ENCODE results near the gene PRCC.
A peak's percentile ranks its signal among the peaks of the same experiment; 100 is the strongest.

Gene PRCC

DNA sequence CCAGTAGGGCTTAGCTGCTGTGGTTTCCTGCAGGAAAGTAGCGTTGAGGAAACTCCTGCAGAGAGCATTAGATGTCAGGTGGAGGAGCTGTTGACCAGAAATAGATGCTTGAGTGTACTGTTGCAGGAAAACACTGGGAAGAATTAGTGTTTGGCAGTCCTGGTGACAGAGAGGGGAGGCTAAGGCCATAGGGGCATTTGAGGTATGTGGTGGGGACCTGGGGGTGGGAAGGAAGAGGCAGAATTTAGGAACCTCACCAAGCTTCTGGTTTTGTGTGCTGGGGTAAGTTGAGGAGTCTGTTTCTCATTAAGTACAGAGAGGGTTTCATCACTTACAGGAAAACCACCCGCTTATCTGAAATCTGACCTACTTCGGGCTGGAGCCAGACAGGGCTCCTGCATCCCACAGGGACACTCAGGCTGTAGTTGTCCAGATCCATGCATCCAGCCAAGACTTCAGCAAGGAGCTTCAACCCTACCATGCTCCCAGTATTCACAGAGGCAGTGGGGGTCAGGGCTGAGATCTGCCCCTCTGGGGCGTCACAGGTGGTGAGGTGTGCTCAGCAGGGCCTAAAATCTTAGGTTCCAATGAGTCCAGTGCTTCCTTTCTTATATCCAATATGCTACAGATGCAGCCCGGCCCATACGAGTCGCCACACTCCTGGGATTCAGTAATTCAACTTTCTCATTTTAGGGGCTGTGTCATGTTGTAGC is 34.2 kb downstream of the PRCC start:
- peak; percentile 55 for DNase-seq

DNA sequence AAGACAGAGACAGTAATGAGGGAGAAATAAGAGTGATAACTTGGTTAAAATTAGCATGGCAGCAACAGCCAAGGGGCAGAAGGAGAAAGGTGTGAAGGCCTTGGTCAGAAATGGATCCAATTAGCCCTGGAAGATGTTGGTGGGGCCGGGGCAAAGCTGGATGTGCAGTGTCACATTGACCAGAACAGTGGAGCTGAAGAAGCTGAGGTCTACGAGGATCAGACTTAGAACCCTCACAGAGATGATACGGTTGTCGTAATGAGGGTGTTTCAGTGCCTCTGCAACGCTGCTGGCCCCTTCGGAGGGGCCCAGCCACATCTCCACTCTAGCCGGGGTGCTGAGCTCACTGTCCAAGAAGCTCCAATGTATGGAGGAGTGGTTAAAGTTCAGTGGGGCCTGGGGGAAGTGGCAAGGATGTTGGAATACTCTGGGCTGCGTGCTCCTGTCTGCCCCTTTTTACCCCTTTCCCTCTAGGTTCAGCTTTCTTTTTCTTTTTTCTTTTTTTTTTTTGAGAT is 35.1 kb downstream of the PRCC start:
- DNase-seq: no peak

DNA sequence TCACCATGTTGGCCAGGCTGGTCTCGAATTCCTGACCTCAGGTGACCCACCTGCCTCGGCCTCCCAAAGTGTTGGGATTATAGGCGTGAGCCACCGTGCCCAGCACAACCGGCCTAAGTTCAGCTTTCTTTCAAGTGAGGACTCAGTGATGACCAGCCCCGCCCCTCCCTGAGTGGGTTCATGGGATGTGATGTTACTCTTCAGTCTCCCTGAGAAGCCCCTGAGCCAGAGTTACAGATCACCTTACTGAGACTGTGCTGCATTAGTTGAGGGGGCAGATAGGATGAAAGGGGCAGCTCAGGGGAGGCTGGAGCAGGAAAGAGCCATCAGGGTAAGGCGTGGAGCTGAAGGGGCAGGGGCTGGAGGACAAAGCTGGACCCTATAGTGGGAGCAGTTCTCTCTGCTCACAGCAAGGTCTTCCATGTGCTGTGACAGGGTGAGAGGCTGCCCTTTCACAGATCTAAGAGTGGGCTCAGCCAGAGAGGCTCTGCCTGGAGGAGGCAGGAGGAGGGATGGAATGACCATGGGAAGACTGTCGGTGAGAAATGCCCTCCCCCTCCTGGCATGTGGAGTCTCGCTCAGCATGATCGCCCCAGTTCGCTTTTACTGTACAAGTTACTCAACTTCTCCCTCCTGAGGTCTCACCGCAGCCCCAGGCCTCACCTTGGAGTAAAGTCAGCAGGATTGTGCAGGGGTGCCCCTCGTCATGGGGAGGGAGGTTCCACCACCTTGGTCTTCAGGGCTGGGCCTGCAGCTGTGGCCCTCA is 35.9 kb downstream of the PRCC start:
- no peak for DNase-seq

DNA sequence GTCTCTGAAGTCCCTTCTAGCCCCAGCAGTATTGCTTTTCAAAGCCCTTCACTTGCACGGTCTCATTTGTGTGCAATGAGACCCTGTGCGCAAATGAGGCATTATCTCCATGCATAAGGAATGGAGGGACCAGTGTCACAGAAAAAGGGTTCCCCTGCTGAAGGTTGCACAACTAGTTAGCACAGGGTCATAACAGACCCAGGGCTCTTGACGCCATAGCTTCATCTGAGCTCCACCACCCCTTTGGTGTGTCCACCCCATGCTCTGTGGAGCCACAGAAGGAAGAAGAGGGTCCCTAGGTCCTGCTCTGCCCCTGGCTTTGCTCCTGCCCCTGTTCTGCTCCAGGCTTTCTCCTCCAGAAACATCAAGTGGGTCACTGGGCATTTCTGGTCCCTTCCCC is 36.7 kb downstream of the PRCC start:
- DNase-seq: no peak

DNA sequence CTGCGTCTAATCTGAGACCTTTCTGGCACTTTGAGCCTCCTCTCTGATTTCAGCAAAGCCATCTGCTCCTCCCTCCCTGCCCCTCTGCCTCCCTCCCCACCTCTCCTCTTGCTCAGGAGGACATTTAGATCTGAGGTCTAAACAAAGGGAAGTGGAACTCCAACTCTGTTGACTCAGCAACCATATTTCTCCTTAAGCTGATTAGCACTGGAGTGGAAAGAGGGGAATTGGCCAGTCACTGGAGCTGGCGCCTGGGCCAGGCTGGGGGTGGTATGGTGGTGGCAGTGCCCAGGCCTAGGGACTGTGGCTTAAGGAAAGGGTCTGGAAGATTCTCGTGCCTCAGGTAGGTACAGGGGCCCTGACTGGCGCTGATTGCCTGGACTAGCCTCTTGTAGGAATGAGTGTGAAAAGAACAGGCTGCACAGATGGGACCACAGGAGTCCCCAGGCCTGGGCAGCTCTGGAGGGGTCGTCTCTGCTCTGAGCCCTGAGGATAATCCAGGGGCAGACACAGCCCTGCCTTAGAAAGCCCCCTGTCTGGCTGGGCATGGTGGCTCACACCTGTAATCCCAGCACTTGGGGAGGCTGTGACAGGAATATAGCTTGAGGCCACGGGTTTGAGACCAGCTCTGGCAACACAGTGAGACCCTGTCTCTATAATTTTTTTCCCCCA is 37.4 kb downstream of the PRCC start:
- DNase-seq: peak; percentile 53

DNA sequence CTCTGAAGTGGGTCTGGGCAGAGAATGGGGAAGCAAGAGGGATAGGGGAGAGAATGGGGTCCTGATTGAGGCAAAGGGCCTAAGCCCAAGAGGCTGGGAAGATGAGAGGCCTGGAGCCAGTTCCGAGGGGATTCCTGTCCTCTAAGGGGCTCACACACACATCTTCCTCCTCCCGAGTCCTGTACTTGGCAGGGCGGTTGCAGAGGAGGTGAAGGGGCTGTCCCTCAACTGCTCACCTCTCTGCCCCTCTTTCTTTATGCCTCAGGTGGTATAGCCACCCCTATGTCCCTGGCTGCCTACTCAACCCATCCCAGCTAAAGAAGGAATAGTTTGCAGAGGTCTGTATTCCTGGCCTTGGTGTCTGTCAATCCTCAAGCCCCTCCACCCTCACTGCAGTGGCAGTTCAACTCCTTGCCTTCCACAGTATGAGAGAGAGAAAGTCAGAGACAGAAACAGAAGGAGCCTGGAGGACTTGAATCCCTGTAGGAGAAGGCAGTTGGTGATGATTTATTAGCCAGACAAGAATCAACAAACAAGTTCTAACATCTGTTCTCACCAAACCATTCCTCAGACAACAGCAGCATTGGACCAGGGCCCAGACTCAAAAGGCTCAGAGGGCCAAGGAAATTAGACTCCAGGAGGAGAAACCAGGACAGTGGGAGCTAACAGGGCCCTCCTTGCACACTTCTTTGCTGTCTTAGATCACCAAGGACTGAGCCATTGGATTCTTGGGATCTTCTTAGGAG is 38.6 kb downstream of the PRCC start:
- no peak for DNase-seq

GRCh38 chr1:156806512-156807440 is 39.4 kb downstream of the PRCC start:
- no peak for DNase-seq

DNA sequence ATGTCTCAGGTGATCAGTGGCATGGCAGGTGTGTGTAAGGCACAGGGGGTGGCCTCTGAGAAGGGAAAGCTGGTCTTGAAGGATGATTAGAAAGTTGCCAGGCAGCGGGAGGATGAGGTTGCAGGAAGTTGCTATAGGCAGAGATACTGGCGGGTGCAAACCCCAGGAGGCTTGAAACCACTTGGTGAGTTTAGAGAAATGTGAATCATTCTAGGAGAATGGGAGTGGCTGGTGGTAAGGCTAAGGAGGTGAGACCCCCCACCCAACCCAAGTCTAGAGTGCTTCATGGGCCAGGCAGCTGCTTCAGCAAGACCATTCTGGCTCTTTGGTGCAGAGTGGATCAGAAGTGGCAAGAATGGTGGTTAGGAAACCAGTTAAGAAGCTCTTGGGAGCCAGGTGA is 40.3 kb downstream of the PRCC start:
- no peak for DNase-seq

DNA sequence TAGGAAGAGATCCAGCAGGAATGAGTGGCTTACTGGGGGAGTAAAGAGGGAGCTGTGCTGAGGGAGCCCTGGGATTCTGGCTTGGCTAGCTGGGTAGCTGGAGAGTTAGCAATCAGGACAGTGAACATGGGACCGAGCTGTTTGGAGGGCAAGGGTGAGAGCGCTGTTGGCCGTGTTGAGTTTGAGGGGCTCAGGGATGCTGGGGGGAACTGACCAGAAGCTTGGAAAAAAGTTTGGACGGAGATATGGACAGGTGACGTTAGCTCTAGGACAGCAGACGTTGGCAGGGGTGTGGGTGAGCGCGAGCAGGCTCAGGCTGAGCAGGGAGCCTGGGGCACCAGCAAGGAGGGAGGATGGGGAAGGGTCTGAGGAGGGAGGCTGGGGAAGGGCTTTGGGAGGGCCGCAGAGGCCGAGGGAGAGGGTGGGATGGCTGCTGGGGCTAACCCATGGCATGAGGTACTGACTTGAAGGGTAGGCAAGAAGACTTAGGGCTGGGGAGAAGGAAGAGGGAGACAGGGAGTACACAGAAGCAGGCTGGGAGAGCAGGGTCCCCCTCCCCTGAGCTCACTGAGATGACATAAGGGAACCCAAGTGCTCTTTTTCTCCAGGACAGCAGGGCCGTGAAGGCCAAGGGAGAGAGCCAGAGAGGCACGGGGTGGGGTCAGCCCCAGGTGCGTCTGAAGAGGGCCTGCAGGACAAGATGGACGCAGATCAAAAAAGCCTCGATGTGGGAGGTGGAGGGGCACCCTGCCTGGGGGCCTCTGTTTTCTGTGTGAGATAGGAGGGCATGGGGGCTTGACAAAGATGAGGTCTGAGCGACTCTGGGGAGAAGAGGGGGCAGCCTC is 41.1 kb downstream of the PRCC start:
- DNase-seq: no peak

- no peak for DNase-seq
Measured at GRCh38 chr1:156809281-156809680, 41.9 kb downstream of the PRCC start.

- no peak for DNase-seq
Measured at GRCh38 chr1:156809711-156810366, 42.5 kb downstream of the PRCC start.

DNA sequence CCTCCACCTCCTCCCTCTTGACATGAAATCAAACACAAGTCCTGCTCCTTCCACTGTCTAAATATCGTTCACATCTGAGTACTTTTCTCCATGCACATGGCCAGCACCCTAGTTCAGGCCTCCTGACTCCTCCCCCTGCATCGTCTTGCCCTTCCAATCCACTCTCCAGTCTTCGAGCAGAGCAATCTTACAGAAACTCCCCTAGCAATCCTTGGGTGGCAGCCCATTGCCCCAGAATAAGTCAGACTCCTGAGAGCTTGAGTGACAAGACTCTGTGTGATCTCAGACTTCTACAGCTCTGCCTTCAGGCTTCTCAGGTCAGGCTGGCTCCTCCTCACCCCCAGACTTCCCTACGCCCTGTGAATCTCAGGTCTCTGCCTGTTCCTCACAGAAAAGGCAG is 43.8 kb downstream of the PRCC start:
- no peak for DNase-seq

DNA sequence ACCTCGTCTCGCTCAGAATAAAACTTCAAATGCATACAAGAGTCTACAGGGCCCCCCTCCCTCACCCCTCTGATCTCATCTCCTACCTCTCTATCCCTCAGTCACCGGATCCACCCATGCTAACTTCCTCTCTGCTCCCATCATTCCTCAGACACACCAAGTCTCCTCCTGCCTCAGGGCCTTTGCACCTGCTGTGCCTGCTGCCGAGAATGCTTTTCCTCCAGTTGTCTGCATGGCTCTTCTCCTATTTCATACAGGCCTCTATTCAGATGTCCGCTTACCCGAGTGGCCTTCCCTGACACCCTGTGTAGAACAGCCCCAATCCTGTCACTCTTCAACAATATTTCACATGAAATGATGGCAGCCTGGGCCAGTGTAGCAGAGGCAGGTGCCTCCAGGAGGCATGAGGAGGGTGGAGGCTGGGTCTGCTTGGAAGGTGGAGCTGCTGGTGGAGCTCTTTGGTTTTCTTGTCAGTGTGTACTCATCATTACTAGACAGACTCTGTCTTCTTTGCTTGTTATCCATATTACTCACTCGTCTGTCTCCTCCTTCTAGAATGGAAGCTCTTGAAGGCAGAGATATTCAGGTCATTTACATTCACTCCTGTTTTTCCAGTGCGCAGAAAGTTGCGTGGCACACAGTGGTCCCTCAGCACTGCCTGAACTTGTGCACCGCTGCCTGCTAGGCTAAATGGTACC is 45.1 kb downstream of the PRCC start:
- no peak for DNase-seq

GRCh38 chr1:156813298-156813697 is 46.0 kb downstream of the PRCC start:
- no peak for DNase-seq

DNA sequence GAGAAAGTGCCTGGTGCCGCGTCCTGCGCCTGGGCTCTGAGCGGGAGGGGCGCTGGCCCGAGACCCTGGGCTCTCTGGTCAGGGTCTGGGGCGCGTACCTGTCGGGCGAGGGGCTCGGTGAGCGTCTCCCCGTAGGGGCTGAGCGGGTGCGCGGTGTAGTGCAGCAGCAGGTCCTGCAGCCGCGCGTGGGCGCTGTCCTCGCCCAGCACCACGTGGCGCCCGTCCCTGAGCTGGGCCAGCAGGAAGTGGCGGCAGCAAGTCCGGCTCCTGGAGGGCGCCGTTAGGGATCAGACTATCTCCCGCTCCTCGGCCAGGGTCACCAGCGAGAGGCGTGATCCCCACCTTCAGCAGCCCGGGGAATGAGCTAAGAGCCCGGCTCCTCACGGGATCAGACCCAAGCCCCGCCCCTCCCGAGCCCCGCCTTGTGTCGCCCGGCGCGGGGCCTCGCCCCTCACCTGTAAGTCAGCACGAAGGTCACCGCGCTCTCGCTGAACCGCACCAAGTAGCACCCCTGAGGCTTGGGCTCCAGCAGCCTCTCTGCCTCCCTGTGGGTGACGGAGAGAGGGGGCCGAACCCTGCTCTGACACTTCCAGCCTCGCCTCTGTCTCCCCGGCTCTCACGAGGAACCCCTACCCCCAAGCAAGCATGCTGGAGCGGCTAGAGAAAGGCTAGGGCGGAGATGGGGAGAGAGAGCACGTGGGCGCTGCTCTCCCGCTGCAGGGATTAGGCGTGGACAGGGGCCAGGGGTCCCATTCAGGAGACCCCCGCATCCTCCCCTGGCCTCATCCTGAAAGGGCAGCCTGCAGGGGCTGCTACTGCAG is 46.6 kb downstream of the PRCC start:
- no peak for DNase-seq

GRCh38 chr1:156814571-156815260 is 47.4 kb downstream of the PRCC start:
- DNase-seq: no peak

DNA sequence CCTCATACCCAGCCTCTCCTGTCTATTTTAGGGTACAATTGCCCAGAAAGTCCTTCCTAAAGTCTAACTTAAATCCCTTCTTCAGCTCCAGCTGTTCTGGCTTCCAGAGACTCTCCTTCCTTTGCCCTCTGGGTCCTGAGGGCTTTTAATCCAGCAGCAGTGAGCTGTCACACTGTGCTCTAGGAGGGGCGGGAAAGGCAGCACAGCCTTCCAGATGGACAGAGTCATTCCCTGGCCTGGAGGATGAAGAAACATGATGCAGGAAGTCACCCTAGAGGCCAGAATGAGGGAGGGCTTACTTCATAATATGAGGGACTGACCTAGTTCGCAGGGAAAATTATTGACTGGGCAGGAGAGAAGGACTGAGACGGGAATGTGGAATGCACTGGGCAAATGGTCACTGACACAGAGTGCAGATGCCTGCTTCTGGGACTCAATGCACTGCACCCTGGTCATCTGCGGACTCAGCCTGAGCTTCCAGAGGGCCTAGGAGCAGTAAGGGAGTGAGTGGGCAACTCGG is 48.0 kb downstream of the PRCC start:
- DNase-seq: no peak

GRCh38 chr1:156815961-156816422 is 48.7 kb downstream of the PRCC start:
- DNase-seq: peak; percentile 22

Data from GDM1 (cell line).